ENCODE measurements around the gene SCN1B. TPM values are rescaled to one million over a fixed set of nuclear protein-coding genes. Genes with fewer than 3 reads are reported as not detected.
A peak's percentile ranks its signal among the peaks of the same experiment; 100 is the strongest.

Gene SCN1B
- total RNA-seq, 1 donor from 2014 or later, result 12.9 TPM

GRCh38 chr19:35074426-35075201 is 44.3 kb downstream of the SCN1B start:
- DNase-seq, result no peak

GRCh38 chr19:35075202-35076025 is 45.1 kb downstream of the SCN1B start:
- DNase-seq, result no peak

GRCh38 chr19:35076026-35076370 is 45.7 kb downstream of the SCN1B start:
- DNase-seq, result no peak

DNA sequence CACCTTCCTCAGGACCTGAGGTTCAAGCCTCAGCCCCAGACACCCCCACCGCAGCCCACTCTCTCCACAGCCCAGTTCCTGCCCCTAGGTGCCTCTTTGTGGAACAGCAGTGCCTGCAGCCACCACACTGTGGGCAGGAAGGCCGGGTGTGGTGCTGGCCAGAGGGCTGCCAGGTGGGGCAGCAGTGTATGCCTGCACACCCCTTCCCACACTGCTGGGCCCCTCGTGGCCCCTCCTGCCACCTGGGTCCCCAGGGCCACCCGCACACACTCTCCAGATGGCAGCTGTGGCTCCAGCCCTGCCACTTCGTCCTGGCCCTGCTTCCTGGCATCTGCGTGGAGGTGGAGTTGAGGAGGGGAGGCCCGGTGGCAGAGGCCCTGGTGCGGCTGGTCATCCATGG is 46.4 kb downstream of the SCN1B start:
- DNase-seq, result no peak

DNA sequence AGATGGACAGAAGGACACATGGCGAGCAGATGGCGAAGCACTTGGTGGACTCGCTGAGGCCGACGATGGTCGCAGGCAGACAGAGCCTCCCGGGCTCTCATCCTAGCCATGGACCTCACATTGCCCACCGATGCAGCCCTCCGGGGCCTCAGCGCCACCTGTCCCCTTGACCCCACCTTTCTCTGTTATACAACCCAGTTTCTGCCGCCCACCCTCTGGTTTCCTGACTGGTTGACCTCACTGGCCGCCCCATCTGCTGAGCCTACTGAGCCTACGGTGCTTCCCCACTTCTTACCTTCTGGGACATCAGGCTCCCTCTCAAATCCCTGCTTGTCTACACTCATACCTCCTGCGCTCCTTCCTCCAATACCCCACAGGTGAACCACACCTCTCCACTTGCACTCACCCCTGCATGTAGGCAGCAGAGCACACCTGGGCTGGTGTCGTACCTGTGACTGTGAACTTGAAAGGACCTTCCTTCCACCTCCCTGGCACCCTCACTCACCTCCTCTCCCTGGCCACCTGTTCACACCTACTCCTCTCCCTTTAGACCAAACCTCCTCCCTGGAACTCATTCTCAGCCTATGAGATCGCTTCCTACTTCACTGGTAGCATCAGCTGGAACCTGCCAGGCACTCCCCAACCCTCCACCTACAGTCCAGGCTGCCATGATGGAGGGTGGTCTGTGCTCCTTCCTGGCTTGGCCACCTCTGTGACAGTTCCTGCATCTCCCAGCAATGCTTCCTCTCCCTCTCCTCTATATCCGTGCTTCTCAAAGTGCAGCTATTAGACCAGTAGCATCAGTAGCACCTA is 47.3 kb downstream of the SCN1B start:
- no peak for DNase-seq

DNA sequence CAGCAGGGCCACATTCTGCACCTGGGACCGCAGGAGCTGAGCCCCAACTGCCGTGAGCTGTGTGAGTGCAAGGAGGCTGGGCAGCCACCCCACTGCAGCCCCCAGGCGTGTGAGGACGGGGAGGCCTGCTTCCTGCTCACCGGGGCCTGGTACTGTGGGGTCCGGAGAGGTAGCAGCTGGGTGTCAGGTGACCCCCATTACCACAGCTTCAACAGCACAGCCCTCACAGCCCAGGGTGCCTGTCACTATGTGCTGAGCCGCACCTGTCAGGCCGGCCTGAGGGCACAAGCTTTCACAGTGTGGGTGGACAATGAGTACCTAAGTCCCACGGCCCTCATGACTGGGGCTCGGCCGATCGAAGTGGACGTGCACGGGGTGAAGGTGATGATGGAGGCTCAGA is 49.6 kb downstream of the SCN1B start:
- no peak for DNase-seq

DNA sequence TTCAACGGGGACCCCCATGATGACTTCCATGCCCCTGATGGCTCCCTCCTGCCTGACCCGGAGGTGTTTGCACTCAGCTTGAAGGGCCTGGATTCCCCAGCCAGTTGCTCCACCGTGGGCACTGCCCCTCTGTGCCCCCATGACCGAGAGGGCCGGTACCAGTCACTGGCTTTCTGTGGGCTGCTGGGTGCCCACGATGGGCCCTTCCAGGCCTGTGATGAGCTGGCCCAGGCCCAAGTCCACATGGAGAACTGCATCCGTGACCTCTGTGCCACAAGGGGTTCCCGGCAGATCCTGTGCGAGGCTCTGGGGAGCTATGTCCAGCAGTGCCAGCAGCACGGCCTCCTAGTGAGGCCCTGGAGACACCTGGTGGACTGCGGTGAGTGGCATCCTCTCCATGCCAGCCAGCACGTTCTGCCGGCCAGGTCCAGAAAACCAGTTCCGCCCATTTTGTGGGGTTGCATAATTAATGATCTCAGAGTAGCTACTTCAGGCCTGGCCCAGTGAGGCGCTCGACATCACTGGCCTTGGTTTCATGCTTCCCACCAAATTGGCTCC is 50.4 kb downstream of the SCN1B start:
- no peak for DNase-seq

DNA sequence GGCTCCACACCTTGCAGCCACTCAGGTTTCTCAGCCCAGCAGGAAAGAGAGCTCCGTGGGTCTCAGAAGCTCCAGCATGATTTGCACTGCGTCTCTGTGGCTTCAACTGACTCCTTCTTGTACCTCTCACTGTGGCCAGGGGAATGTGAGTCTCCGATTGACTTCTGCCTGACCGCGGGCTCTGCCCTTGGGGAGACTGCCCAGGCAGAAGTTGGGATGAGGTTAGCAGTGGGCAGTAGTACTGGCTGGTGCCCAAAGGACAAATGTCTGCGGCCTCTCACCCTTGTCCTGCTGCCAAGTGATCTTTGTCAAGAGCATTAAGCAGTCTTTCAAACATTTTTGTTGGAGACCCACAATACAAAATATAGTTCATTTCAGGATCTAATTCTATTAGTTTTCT is 50.9 kb downstream of the SCN1B start:
- DNase-seq, result no peak

- no peak for DNase-seq
These were observed 53.6 kb downstream of the SCN1B start for GRCh38 chr19:35083691-35084508.

DNA sequence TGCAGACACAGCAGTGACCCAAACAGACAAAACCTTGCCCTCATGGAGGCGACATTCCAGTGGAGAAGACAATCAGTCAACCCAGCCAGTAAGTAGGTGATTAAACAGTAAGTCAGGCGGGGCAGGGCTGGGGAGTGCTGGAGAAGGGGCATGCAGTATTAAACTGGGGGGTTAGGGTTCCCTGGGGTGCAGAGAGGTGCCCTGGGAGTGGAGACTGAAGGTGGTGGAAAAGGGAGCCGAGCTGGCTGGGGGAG is 54.2 kb downstream of the SCN1B start:
- DNase-seq, result no peak

- no peak for DNase-seq
These were observed 55.7 kb downstream of the SCN1B start for GRCh38 chr19:35085947-35086346.

DNA sequence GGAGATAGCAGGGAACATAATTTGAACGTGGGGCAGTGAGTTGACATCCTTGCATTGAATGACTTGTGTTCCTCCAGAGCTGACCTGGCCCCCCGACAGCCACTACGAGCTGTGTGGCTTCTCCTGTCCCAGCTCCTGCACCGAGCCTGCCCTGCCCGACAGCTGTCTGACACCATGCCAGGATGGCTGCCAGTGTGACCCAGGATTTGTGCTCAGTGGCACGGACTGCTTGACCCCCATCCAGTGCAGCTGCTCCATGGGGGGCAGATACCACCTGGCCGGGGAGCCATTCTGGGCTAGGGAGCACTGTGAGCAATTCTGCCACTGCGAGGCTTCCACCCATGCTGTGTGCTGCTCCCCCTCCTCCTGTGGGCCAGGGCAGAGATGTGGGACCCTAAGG is 56.2 kb downstream of the SCN1B start:
- peak; percentile 37 for DNase-seq

DNA sequence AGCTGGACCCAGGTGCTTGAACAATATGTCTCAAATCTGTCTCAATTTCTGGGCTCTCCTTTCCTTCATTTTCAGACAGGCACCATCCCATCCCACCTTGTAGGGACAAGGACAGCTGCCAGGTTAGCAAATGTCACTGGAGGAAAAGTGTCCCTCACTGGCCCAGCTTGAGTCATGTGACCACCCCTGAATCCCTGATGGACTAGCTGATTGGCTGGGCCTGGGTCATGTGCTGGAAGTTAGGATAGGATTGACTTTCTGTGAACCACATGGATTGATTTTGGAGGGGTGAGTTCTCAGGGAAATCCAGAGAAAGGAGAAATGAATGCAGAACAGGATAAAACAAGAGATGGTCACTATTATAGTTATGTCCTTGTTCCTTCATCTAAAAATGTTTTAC is 57.1 kb downstream of the SCN1B start:
- no peak for DNase-seq

- DNase-seq, result peak; percentile 44
These were observed 58.1 kb downstream of the SCN1B start for GRCh38 chr19:35088131-35088913.

GRCh38 chr19:35089554-35089953 is 59.3 kb downstream of the SCN1B start:
- DNase-seq, result no peak

Other genes with a start within 250 kb of the SCN1B start
- gene ZNF30, start 103.6 kb upstream of the SCN1B start, total RNA-seq, result 5.3 TPM
- 9.4 TPM for gene ZNF792, start 66.2 kb upstream of the SCN1B start, total RNA-seq
- gene GRAMD1A, start 30.1 kb upstream of the SCN1B start, total RNA-seq, result 19.8 TPM
- gene HPN, start 11.3 kb downstream of the SCN1B start, total RNA-seq, result not detected
- 45.6 TPM for gene FXYD3, start 85.4 kb downstream of the SCN1B start, total RNA-seq
- 7.6 TPM for gene LGI4, start 104.6 kb downstream of the SCN1B start, total RNA-seq
- gene FXYD1, start 108.4 kb downstream of the SCN1B start, total RNA-seq, result 44.2 TPM
- gene FXYD7, start 112.8 kb downstream of the SCN1B start, total RNA-seq, result not detected
- 5.9 TPM for gene FXYD5, start 124.3 kb downstream of the SCN1B start, total RNA-seq
- gene FAM187B, start 198.3 kb downstream of the SCN1B start, total RNA-seq, result not detected
- gene LSR, start 218.5 kb downstream of the SCN1B start, total RNA-seq, result 26.5 TPM
- 52.7 TPM for gene USF2, start 238.5 kb downstream of the SCN1B start, total RNA-seq